Measurements from ENCODE around the gene SERINC5.

Gene SERINC5

GRCh38 chr5:80213466-80213865, 42.4 kb downstream of the SERINC5 start:
- no peak for DNase-seq (ENCODE audit: low read depth)
- no peak overlapping the region for H3K4me3 ChIP-seq (replicated peaks; ENCODE audit: low read depth, low read length)
- TF ChIP-seq CTCF (IDR thresholded peaks at IDR 0.05; ENCODE audit: low read length, missing control alignments), result no peak

GRCh38 chr5:80212171-80212667, 43.6 kb downstream of the SERINC5 start:
- no peak for DNase-seq (ENCODE audit: low read depth)
- H3K4me3 ChIP-seq (replicated peaks; ENCODE audit: low read depth, low read length), result no peak overlapping the region
- TF ChIP-seq CTCF (IDR thresholded peaks at IDR 0.05; ENCODE audit: low read length, missing control alignments), result no peak

GRCh38 chr5:80211327-80211726, 44.5 kb downstream of the SERINC5 start:
- H3K4me3 ChIP-seq (replicated peaks; ENCODE audit: low read depth, low read length), result no peak overlapping the region
- no peak for DNase-seq (ENCODE audit: low read depth)
- no peak for TF ChIP-seq CTCF (IDR thresholded peaks at IDR 0.05; ENCODE audit: low read length, missing control alignments)

- no peak for TF ChIP-seq CTCF (IDR thresholded peaks at IDR 0.05; ENCODE audit: low read length, missing control alignments)
- H3K4me3 ChIP-seq (replicated peaks; ENCODE audit: low read depth, low read length), result no peak overlapping the region
- no peak for DNase-seq (ENCODE audit: low read depth)
These were observed 45.8 kb downstream of the SERINC5 start for GRCh38 chr5:80210014-80210413.

- DNase-seq (ENCODE audit: low read depth), result no peak
- TF ChIP-seq CTCF (IDR thresholded peaks at IDR 0.05; ENCODE audit: low read length, missing control alignments), result no peak
- no peak overlapping the region for H3K4me3 ChIP-seq (replicated peaks; ENCODE audit: low read depth, low read length)
These were observed 47.5 kb downstream of the SERINC5 start for GRCh38 chr5:80208381-80208780.

GRCh38 chr5:80207832-80208231, 48.0 kb downstream of the SERINC5 start:
- TF ChIP-seq CTCF (IDR thresholded peaks at IDR 0.05; ENCODE audit: low read length, missing control alignments), result no peak
- no peak for DNase-seq (ENCODE audit: low read depth)
- H3K4me3 ChIP-seq (replicated peaks; ENCODE audit: low read depth, low read length), result no peak overlapping the region

- DNase-seq (ENCODE audit: low read depth), result peak; percentile 80
- no peak overlapping the region for H3K4me3 ChIP-seq (replicated peaks; ENCODE audit: low read depth, low read length)
- TF ChIP-seq CTCF (IDR thresholded peaks at IDR 0.05; ENCODE audit: low read length, missing control alignments), result no peak
These were observed 49.6 kb downstream of the SERINC5 start for GRCh38 chr5:80206282-80206681.
